H1 (cell line): ENCODE measurements around the gene SPOCK2. TPM values are rescaled to one million over a fixed set of nuclear protein-coding genes. Genes with fewer than 3 reads are reported as not detected.

Source experiments
- CTCF ChIA-PET: fragments of 300-600 bp; sonication (Branson Sonifier 250); formaldehyde crosslinking; loops from one replicate; lab custom pipeline; 2021; ENCODE audit not compliant: partially characterized antibody; lab: Charles Lee
- POLR2A ChIA-PET: fragments of 300-600 bp; sonication (Branson Sonifier 250); formaldehyde crosslinking; loops from one replicate; lab custom pipeline; 2021; ENCODE audit warnings: inconsistent platforms; ENCODE audit not compliant: partially characterized antibody; lab: Charles Lee
- DNase-seq, 2 experiments: peaks; one replicate each; pipeline versions ENCODE4 v3.0.0 to v3.0.0-alpha.2; 2010 to 2022; ENCODE audit warnings: low spot score in 2 of 2, low read depth in 1 of 2, mixed read lengths in 1 of 2
- FAIRE-seq: peaks from 2 replicates; lab custom pipeline; 2011; peaks lifted over from hg19 to GRCh38; lab: Jason Lieb, UNC
- H2AFZ ChIP-seq: 2 replicates; pipeline ENCODE4 v1.8.1; 2012; ENCODE audit warnings: low read length, inconsistent platforms
- H2AK5ac ChIP-seq: 2 replicates; pipeline ENCODE4 v1.6.1; 2013; ENCODE audit warnings: low read depth, low read length
- H2BK120ac ChIP-seq: replicated peaks from 2 replicates; pipeline ENCODE3; 2013; ENCODE audit warnings: low read depth, low read length, inconsistent platforms
- H2BK12ac ChIP-seq: 2 replicates; pipeline ENCODE4 v1.6.1; 2013; ENCODE audit warnings: low read depth, low read length
- H2BK15ac ChIP-seq: 2 replicates; pipeline ENCODE4 v1.6.1; 2013; ENCODE audit warnings: low read length
- H2BK20ac ChIP-seq: 2 replicates; pipeline ENCODE4 v1.6.1; 2013; ENCODE audit warnings: low read length
- H2BK5ac ChIP-seq: 2 replicates; pipeline ENCODE4 v1.6.1; 2013; ENCODE audit warnings: low read depth, low read length
- H3K14ac ChIP-seq: 2 replicates; pipeline ENCODE4 v1.6.1; 2013; ENCODE audit warnings: inconsistent platforms; ENCODE audit not compliant: insufficient read length
- H3K18ac ChIP-seq: 2 replicates; pipeline ENCODE4 v1.6.1; 2013; ENCODE audit warnings: low read length; ENCODE audit errors: extremely low read depth
- H3K23ac ChIP-seq: 2 replicates; pipeline ENCODE4 v1.6.1; 2013; ENCODE audit warnings: inconsistent platforms; ENCODE audit not compliant: insufficient read length
- H3K23me2 ChIP-seq: 2 replicates; pipeline ENCODE4 v1.6.1; 2013; ENCODE audit warnings: low read depth, low read length
- H3K27ac ChIP-seq: 2 replicates; pipeline ENCODE4 v1.6.1; 2011; ENCODE audit warnings: low read depth, low read length, inconsistent platforms
- H3K27me3 ChIP-seq, 4 experiments: replicated peaks in 1 of 4; 1 replicate in 1 of 4; 2 replicates in 3 of 4; pipeline versions ENCODE4 v1.6.1 to v1.8.1; 2011 to 2013; ENCODE audit warnings: low read length in 3 of 4, mild to moderate bottlenecking in 3 of 4, inconsistent platforms in 2 of 4, mixed read lengths in 2 of 4, moderate library complexity in 1 of 4; ENCODE audit not compliant: control insufficient read depth in 3 of 4, insufficient read depth in 3 of 4; ENCODE audit errors: extremely low read depth in 1 of 4
- H3K36me3 ChIP-seq, 4 experiments: 2 replicates each; pipeline versions ENCODE4 v1.6.1 to v1.8.1; 2011 to 2013; ENCODE audit warnings: mild to moderate bottlenecking in 4 of 4, low read length in 3 of 4, moderate library complexity in 2 of 4, control low read depth in 1 of 4, inconsistent platforms in 1 of 4; ENCODE audit not compliant: insufficient read depth in 4 of 4, control insufficient read depth in 2 of 4
- H3K4ac ChIP-seq: replicated peaks from 2 replicates; pipeline ENCODE3; 2013; ENCODE audit warnings: low read length, low read depth, mixed read lengths, inconsistent platforms; ENCODE audit not compliant: insufficient read length
- H3K4me1 ChIP-seq, 4 experiments: replicated peaks in 1 of 4; 1 replicate in 1 of 4; 2 replicates in 3 of 4; pipeline versions ENCODE4 v1.6.1 to v1.8.1; 2011 to 2013; ENCODE audit warnings: low read length in 3 of 4, inconsistent platforms in 2 of 4, mixed read lengths in 1 of 4; ENCODE audit not compliant: insufficient read depth in 4 of 4, control insufficient read depth in 3 of 4
- H3K4me2 ChIP-seq, 2 experiments: 2 replicates each; pipeline versions ENCODE4 v1.6.1 to v1.8.1; 2011 to 2013; ENCODE audit warnings: low read depth in 2 of 2, low read length in 2 of 2, control low read depth in 1 of 2, inconsistent platforms in 1 of 2, mild to moderate bottlenecking in 1 of 2; ENCODE audit not compliant: insufficient read depth in 1 of 2
- H3K4me3 ChIP-seq, 4 experiments: fragments of 200-600, 300-600 bp in 1 of 4; sonication (generic), shearing (Covaris generic), sonication (Bioruptor Twin) in 1 of 4; 2 replicates each; pipeline versions ENCODE4 v1.5.1 to v1.8.1; 2011 to 2016; ENCODE audit warnings: low read length in 4 of 4, low read depth in 3 of 4, control low read depth in 2 of 4, inconsistent platforms in 2 of 4, mild to moderate bottlenecking in 2 of 4, mixed read lengths in 1 of 4, moderate library complexity in 1 of 4; ENCODE audit not compliant: insufficient read depth in 2 of 4; ENCODE audit errors: extremely low read depth in 1 of 4
- H3K56ac ChIP-seq: replicated peaks from 2 replicates; pipeline ENCODE3; 2013; ENCODE audit warnings: low read depth, mild to moderate bottlenecking, mixed read lengths, low read length, inconsistent platforms; ENCODE audit not compliant: insufficient read length
- H3K79me1 ChIP-seq: 2 replicates; pipeline ENCODE4 v1.6.1; 2013; ENCODE audit warnings: low read depth, low read length, control low read depth
- H3K79me2 ChIP-seq, 2 experiments: 2 replicates each; pipeline versions ENCODE4 v1.6.1 to v1.8.1; 2012 to 2013; ENCODE audit warnings: low read length in 2 of 2, mild to moderate bottlenecking in 2 of 2, inconsistent platforms in 1 of 2; ENCODE audit not compliant: insufficient read depth in 2 of 2, control insufficient read depth in 1 of 2
- H3K9ac ChIP-seq, 4 experiments: replicated peaks in 1 of 4; 1 replicate in 1 of 4; 2 replicates in 3 of 4; pipeline versions ENCODE4 v1.6.1 to v1.8.1; 2011 to 2013; ENCODE audit warnings: low read depth in 3 of 4, low read length in 3 of 4, control low read depth in 2 of 4, mild to moderate bottlenecking in 2 of 4, moderate library complexity in 2 of 4, inconsistent platforms in 1 of 4; ENCODE audit errors: extremely low read depth in 1 of 4
- H3K9me3 ChIP-seq, 2 experiments: 2 replicates each; pipeline versions ENCODE4 v1.6.1 to v1.8.1; 2012 to 2013; ENCODE audit warnings: mild to moderate bottlenecking in 2 of 2, moderate library complexity in 2 of 2, control low read depth in 1 of 2, inconsistent platforms in 1 of 2, low read depth in 1 of 2, low read length in 1 of 2, mixed read lengths in 1 of 2; ENCODE audit not compliant: insufficient read depth in 2 of 2
- H4K20me1 ChIP-seq, 2 experiments: replicated peaks in 1 of 2; 2 replicates each; pipeline versions ENCODE3 to v1.8.1; 2011 to 2013; ENCODE audit warnings: inconsistent platforms in 2 of 2, low read length in 2 of 2, mild to moderate bottlenecking in 1 of 2; ENCODE audit not compliant: insufficient read depth in 2 of 2, control insufficient read depth in 1 of 2
- H4K5ac ChIP-seq: 2 replicates; pipeline ENCODE4 v1.6.1; 2013; ENCODE audit warnings: low read length, low read depth, mixed read lengths, inconsistent platforms; ENCODE audit not compliant: insufficient read length
- H4K8ac ChIP-seq: 2 replicates; pipeline ENCODE4 v1.8.0; 2013; ENCODE audit warnings: mild to moderate bottlenecking, moderate library complexity, low read length, inconsistent platforms; ENCODE audit not compliant: insufficient read depth; ENCODE audit errors: extremely low read depth
- H4K91ac ChIP-seq: replicated peaks from 2 replicates; pipeline ENCODE3; 2013; ENCODE audit warnings: low read length, mixed read lengths, inconsistent platforms; ENCODE audit not compliant: insufficient read length
- ATF2 ChIP-seq: IDR thresholded peaks from 2 replicates; pipeline ENCODE4 v1.6.1; 2012; ENCODE audit warnings: low read length, inconsistent platforms
- CREB1 ChIP-seq: IDR thresholded peaks from 2 replicates; pipeline ENCODE4 v1.6.1; 2012; ENCODE audit warnings: inconsistent platforms
- HDAC2 ChIP-seq, 2 experiments: fragments of 300-600 bp in 1 of 2; sonication (generic) in 1 of 2; IDR thresholded peaks; 2 replicates each; pipeline ENCODE4 v1.6.1; 2011 to 2012; ENCODE audit warnings: low read depth in 2 of 2, low read length in 2 of 2, mild to moderate bottlenecking in 2 of 2, moderate library complexity in 2 of 2, borderline replicate concordance in 1 of 2, inconsistent platforms in 1 of 2
- JUN ChIP-seq: IDR thresholded peaks from 2 replicates; pipeline ENCODE4 v1.6.1; 2011; ENCODE audit warnings: low read depth, mild to moderate bottlenecking, improper control_type of control experiment, low read length
- KDM1A ChIP-seq: fragments of 200-600, 300-600 bp; sonication (generic); IDR thresholded peaks from 2 replicates; pipeline ENCODE4 v1.7.1; 2016; ENCODE audit warnings: mild to moderate bottlenecking, low read length, borderline replicate concordance
- NANOG ChIP-seq: IDR thresholded peaks from 2 replicates; pipeline ENCODE4 v1.6.1; 2011; ENCODE audit warnings: low read length, low read depth, mild to moderate bottlenecking, inconsistent platforms; ENCODE audit not compliant: insufficient read depth, poor library complexity, severe bottlenecking
- NRF1 ChIP-seq: IDR thresholded peaks from 2 replicates; pipeline ENCODE4 v1.6.1; 2011; ENCODE audit warnings: mild to moderate bottlenecking, low read depth, low read length, improper control_type of control experiment
- POU5F1 ChIP-seq: IDR thresholded peaks from 2 replicates; pipeline ENCODE4 v1.6.1; 2011; ENCODE audit warnings: low read depth, mild to moderate bottlenecking, low read length, moderate library complexity
- RBBP5 ChIP-seq: IDR thresholded peaks from 2 replicates; pipeline ENCODE4 v1.7.1; 2012; ENCODE audit warnings: low read depth, mild to moderate bottlenecking, inconsistent platforms, low read length, moderate library complexity, borderline replicate concordance
- SP1 ChIP-seq: IDR thresholded peaks from 2 replicates; pipeline ENCODE4 v1.6.1; 2011; ENCODE audit warnings: low read depth, low read length
- SRF ChIP-seq: IDR thresholded peaks from 2 replicates; pipeline ENCODE4 v1.6.1; 2011; ENCODE audit warnings: mild to moderate bottlenecking, low read depth, low read length, moderate library complexity
- TCF12 ChIP-seq: IDR thresholded peaks from 2 replicates; pipeline ENCODE4 v1.6.1; 2011; ENCODE audit warnings: low read depth, mild to moderate bottlenecking, low read length
- WGBS, 2 experiments: shearing (Covaris generic) in 1 of 2; methylation state at CpG; one replicate each; pipeline versions ENCODE4 v1.1.6 to v1.1.7; 2013 to 2015; ENCODE audit warnings: low lambda C conversion rate in 2 of 2, mixed read lengths in 2 of 2, inconsistent platforms in 1 of 2, low coverage in 1 of 2, missing lambda C conversion rate in 1 of 2; ENCODE audit not compliant: insufficient replicate concordance in 2 of 2, insufficient coverage in 1 of 2, insufficient read length in 1 of 2; ENCODE audit errors: extremely low coverage in 1 of 2, missing lambda C conversion rate in 1 of 2; 5-methylcytosine and 5-hydroxymethylcytosine counted together
- polyA plus RNA-seq, 7 experiments: library from polyadenylated mRNA; depleted of rRNA in 3 of 7; stranded (reverse) in 5 of 7; unstranded in 2 of 7; fragments of >200 nt in 5 of 7; fragments of 200-250 nt in 2 of 7; gene quantifications; 1 replicate in 5 of 7; 2 replicates in 1 of 7; 4 replicates in 1 of 7; pipeline versions ENCODE4 v1.2.1 to v1.2.3, GENCODE V29; 2011 to 2013; ENCODE audit warnings: missing spikeins in 2 of 7, mixed read lengths in 2 of 7
- total RNA-seq: library from RNA; stranded (reverse); fragmentation: NEBNext Ultra II Directional; extraction: Animal tissue kit (Norgen Biotek cat#: 25700); gene quantifications from 2 replicates; pipeline ENCODE4 v1.2.1, GENCODE V29; 2021

SPOCK2 gene
- total and polyA plus RNA-seq, 2 of the 8 experiments (the other 6 are each of a cell fraction or from before 2014, with no cell fraction given): 1.5 to 1.9 TPM

- Histone ChIP-seq H2BK20ac (no peak overlapping the region), H3K4ac (no peak overlapping the region), H3K4me1 (peaks cover 0 to 9% (median 7%) of the 10 kb centered on the region in 4 experiments; a peak in 4 of 7 replicates), H3K79me2 (no peaks in the 10 kb centered on the region), H2BK5ac (no peak overlapping the region), H2BK12ac (no peak overlapping the region), H3K4me2 (no peak overlapping the region), H3K23me2 (no peaks in the 10 kb centered on the region), H3K9me3 (no peaks in the 10 kb centered on the region), H4K8ac (no peak overlapping the region), H3K18ac (no peak overlapping the region), H3K79me1 (no peaks in the 10 kb centered on the region), H4K5ac (no peak overlapping the region), H3K36me3 (no peaks in the 10 kb centered on the region), H3K14ac (no peak overlapping the region), H2AFZ (no peak overlapping the region), H3K4me3 (no peak overlapping the region), H4K91ac (no peak overlapping the region), H3K27me3 (no peaks in the 10 kb centered on the region), H2BK15ac (no peak overlapping the region), H3K56ac (no peak overlapping the region), H3K27ac (no peak overlapping the region), H4K20me1 (peaks cover 0 to 3% of the 10 kb centered on the region in 2 experiments), H2AK5ac (no peak overlapping the region), H3K23ac (no peak overlapping the region), H2BK120ac (no peak overlapping the region), H3K9ac (no peak overlapping the region)
- POLR2A ChIA-PET: interaction anchor here (0.6 to 1.1 kb wide), 3 partner anchors 8 to 291 kb away, joined by 3 read pairs; no protein-coding TSS in a partner anchor
- DNase-seq (no peak), FAIRE-seq (no peak)
- CTCF ChIA-PET: interaction anchor here (0.6 to 8.2 kb wide), 8 partner anchors 8 to 261 kb away, joined by 3 to 77 read pairs (median 5); no protein-coding TSS in a partner anchor
- WGBS, 2 experiments: 91% methylated on average over 12 of the region's 12 CpGs; no CpG with 5 or more reads in 1 of the 2 experiments
- TF ChIP-seq HDAC2 (IDR thresholded peaks at IDR 0.05; ENCODE audit: borderline replicate concordance in 1 of 2, low read depth in 2 of 2, low read length in 2 of 2): no peak
- no peak for TF ChIP-seq SP1
- no peak for TF ChIP-seq ATF2
- no peak for TF ChIP-seq NRF1
- no peak for TF ChIP-seq SRF
- TF ChIP-seq NANOG: no peak
- no peak for TF ChIP-seq CREB1
- no peak for TF ChIP-seq TCF12
- TF ChIP-seq JUN: no peak
- TF ChIP-seq KDM1A: no peak
- TF ChIP-seq POU5F1: no peak
- TF ChIP-seq RBBP5: no peak
These were observed 29.9 kb downstream of the SPOCK2 start for GRCh38 chr10:72058347-72058898.
